Progenitor cell of endocrine pancreas (in vitro differentiated cells): Measurements from ENCODE around the gene THAP7. TPM values are rescaled to one million over a fixed set of nuclear protein-coding genes. Genes with fewer than 3 reads are reported as not detected.

ENCODE experiments used
- DNase-seq: peaks from one replicate; pipeline ENCODE4 v3.0.0; 2021; ENCODE audit warnings: low spot score; ENCODE audit not compliant: unreplicated experiment
- H3K27ac Mint-ChIP-seq: 2 replicates; pipeline ENCODE4 v1.8.0; 2021; ENCODE audit warnings: mild to moderate bottlenecking, moderate library complexity, mixed read lengths
- H3K27me3 Mint-ChIP-seq: 2 replicates; pipeline ENCODE4 v1.8.0; 2021; ENCODE audit warnings: mixed read lengths
- H3K36me3 Mint-ChIP-seq: 2 replicates; pipeline ENCODE4 v1.8.0; 2022; ENCODE audit warnings: mixed read lengths; ENCODE audit not compliant: insufficient read depth
- H3K4me1 Mint-ChIP-seq: 2 replicates; pipeline ENCODE4 v1.8.0; 2021; ENCODE audit warnings: low read depth, mixed read lengths
- H3K4me3 Mint-ChIP-seq: 2 replicates; pipeline ENCODE4 v1.8.0; 2021; ENCODE audit warnings: low read depth, mild to moderate bottlenecking, moderate library complexity, mixed read lengths
- H3K9me3 Mint-ChIP-seq: 2 replicates; pipeline ENCODE4 v1.8.0; 2021; ENCODE audit warnings: low read depth, mixed read lengths
- total RNA-seq: library from RNA; stranded (reverse); gene quantifications from 2 replicates; pipeline ENCODE4 v1.2.1, GENCODE V29; 2021
- TF ChIP-seq, protein P1 (sequence below): fragments of 200-600 bp; sonication (generic); IDR thresholded peaks from one replicate; pipeline ENCODE4 v1.5.0; 2021; ENCODE audit warnings: antibody characterized with exemption, mild to moderate bottlenecking; ENCODE audit not compliant: unreplicated experiment

Gene THAP7
- total RNA-seq, 1 donor from 2014 or later = 17.6 TPM

- Mint-ChIP-seq H3K9me3 (no peaks in the 10 kb centered on the region), H3K27me3 (peaks cover 9% of the 10 kb centered on the region), H3K27ac (no peak overlapping the region), H3K36me3 (peaks cover 9% of the 10 kb centered on the region), H3K4me3 (peak overlapping the region; percentile 55), H3K4me1 (peaks cover 30% of the 10 kb centered on the region)
- no peak for DNase-seq
- TF ChIP-seq, protein P1, sequence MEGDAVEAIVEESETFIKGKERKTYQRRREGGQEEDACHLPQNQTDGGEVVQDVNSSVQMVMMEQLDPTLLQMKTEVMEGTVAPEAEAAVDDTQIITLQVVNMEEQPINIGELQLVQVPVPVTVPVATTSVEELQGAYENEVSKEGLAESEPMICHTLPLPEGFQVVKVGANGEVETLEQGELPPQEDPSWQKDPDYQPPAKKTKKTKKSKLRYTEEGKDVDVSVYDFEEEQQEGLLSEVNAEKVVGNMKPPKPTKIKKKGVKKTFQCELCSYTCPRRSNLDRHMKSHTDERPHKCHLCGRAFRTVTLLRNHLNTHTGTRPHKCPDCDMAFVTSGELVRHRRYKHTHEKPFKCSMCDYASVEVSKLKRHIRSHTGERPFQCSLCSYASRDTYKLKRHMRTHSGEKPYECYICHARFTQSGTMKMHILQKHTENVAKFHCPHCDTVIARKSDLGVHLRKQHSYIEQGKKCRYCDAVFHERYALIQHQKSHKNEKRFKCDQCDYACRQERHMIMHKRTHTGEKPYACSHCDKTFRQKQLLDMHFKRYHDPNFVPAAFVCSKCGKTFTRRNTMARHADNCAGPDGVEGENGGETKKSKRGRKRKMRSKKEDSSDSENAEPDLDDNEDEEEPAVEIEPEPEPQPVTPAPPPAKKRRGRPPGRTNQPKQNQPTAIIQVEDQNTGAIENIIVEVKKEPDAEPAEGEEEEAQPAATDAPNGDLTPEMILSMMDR = peak; percentile 22
Measured at GRCh38 chr22:20956258-20957101, 45.4 kb downstream of the THAP7 start.

GRCh38 chr22:20955548-20955947, 46.4 kb downstream of the THAP7 start:
- H3K4me1 Mint-ChIP-seq = peaks cover 39% of the 10 kb centered on the region
- no peaks in the 10 kb centered on the region for H3K9me3 Mint-ChIP-seq
- peaks cover 9% of the 10 kb centered on the region for H3K27me3 Mint-ChIP-seq
- no peak overlapping the region for H3K27ac Mint-ChIP-seq
- no peak overlapping the region for H3K4me3 Mint-ChIP-seq
- DNase-seq = no peak
- TF ChIP-seq, protein P1 = no peak
- peaks cover 9% of the 10 kb centered on the region for H3K36me3 Mint-ChIP-seq

DNA sequence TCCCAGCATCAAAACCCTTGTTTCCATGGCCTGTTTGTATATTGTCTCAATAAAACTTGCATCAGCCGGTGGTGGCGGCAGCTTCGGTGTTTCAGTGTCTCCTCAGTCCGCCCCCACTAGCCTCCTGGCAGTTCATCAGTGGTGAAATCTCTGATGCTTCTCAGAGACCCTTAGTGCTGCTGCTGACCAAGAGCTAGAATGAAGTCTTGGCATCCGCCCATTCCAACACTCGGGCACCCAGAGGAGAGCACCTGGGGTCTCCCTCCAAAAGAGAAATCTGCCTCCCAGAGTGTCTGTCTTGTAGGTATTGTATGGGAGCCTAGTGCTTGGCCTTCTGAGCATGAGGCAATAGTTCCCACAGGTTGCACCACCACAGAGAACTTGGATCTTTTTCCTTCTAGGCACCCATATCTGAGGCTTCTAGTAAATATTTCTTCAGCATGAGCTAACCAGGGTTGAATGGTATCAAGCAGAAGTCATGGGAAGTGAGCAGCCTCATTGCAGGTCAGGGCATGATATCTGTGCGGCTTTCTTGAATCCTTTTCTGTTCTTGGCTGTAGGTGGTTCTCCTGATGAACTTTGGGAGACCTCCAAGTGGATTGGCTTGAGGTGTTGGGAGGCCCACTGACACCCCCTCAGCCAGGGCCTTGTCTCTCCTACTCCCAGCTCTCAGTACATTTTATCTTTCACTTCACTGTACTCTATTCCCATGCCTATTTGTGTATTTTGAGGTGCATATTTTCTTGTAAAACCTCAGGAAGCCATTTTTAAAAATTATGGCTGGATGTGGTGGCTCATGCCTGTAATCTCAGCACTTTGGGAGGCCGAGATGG, 48.0 kb downstream of the THAP7 start:
- TF ChIP-seq, protein P1 = no peak
- peaks cover 16% of the 10 kb centered on the region for H3K36me3 Mint-ChIP-seq
- no peak for DNase-seq
- H3K4me3 Mint-ChIP-seq = peak overlapping the region; percentile 21
- peaks cover 52% of the 10 kb centered on the region for H3K4me1 Mint-ChIP-seq
- peaks cover 9% of the 10 kb centered on the region for H3K27me3 Mint-ChIP-seq
- peak overlapping the region; percentile 78 for H3K27ac Mint-ChIP-seq
- no peaks in the 10 kb centered on the region for H3K9me3 Mint-ChIP-seq

DNA sequence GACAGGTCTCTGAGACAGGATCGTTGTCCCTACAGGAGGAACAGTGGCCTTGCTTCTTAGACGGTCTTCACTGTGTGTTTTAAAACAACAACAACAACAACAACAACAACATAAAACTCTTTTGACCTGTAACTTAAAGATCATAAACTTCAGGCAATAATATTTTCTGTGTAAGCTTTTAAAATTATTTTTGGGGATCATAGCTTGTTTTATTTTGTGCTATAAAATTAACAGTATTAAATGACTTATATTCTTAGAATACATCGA, 48.6 kb downstream of the THAP7 start:
- TF ChIP-seq, protein P1 = no peak
- no peak overlapping the region for H3K4me3 Mint-ChIP-seq
- H3K27me3 Mint-ChIP-seq = peaks cover 7% of the 10 kb centered on the region
- peaks cover 16% of the 10 kb centered on the region for H3K36me3 Mint-ChIP-seq
- H3K27ac Mint-ChIP-seq = peak overlapping the region; percentile 95
- H3K4me1 Mint-ChIP-seq = peaks cover 53% of the 10 kb centered on the region
- DNase-seq = no peak
- H3K9me3 Mint-ChIP-seq = no peaks in the 10 kb centered on the region

GRCh38 chr22:20952544-20953341, 49.2 kb downstream of the THAP7 start:
- no peak for DNase-seq
- no peaks in the 10 kb centered on the region for H3K9me3 Mint-ChIP-seq
- H3K4me3 Mint-ChIP-seq = peak overlapping the region; percentile 41
- peaks cover 16% of the 10 kb centered on the region for H3K36me3 Mint-ChIP-seq
- TF ChIP-seq, protein P1 = no peak
- H3K27me3 Mint-ChIP-seq = peaks cover 3% of the 10 kb centered on the region
- H3K27ac Mint-ChIP-seq = peak overlapping the region; percentile 95
- H3K4me1 Mint-ChIP-seq = peaks cover 56% of the 10 kb centered on the region
